WTC11 (cell line): ENCODE results near the gene CBX5. TPM values are rescaled to one million over a fixed set of nuclear protein-coding genes. Genes with fewer than 3 reads are reported as not detected.

Experiments used
- ATAC-seq: fragments of 200-7000 bp; cut with Tn5 transposase; 2 replicates; pipeline ENCODE4 v1.10.0; 2021; ENCODE audit warnings: mild to moderate bottlenecking, moderate library complexity
- CTCF ChIA-PET: fragments of 300-600 bp; sonication (Branson Sonifier 250); formaldehyde crosslinking; loops from one replicate; lab custom pipeline; 2021; ENCODE audit warnings: antibody characterized with exemption; lab: Charles Lee
- POLR2A ChIA-PET: fragments of 350-600 bp; sonication (Branson Sonifier 250); formaldehyde crosslinking; loops from one replicate; lab custom pipeline; 2021; ENCODE audit warnings: antibody characterized with exemption; lab: Charles Lee
- DNase-seq: peaks from one replicate; pipeline ENCODE4 v3.0.0; 2021; ENCODE audit warnings: low spot score
- H3K27ac Mint-ChIP-seq: 2 replicates; pipeline ENCODE4 v1.8.0; 2021; ENCODE audit warnings: mixed read lengths
- H3K27me3 Mint-ChIP-seq: 2 replicates; pipeline ENCODE4 v1.8.0; 2021; ENCODE audit warnings: low read depth, mild to moderate bottlenecking, moderate library complexity, mixed read lengths
- H3K36me3 Mint-ChIP-seq: 2 replicates; pipeline ENCODE4 v1.8.0; 2021; ENCODE audit warnings: mixed read lengths
- H3K4me1 Mint-ChIP-seq: 2 replicates; pipeline ENCODE4 v1.8.0; 2022; ENCODE audit warnings: mixed read lengths
- H3K4me3 Mint-ChIP-seq: 2 replicates; pipeline ENCODE4 v1.8.0; 2021; ENCODE audit warnings: mild to moderate bottlenecking, moderate library complexity, mixed read lengths
- H3K9me3 Mint-ChIP-seq: 2 replicates; pipeline ENCODE4 v1.8.0; 2021; ENCODE audit warnings: mixed read lengths
- AR ChIP-seq: fragments of 250-450 bp; sonication (Bioruptor Pico); IDR thresholded peaks from 2 replicates; pipeline ENCODE4 v1.9.0; 2021; ENCODE audit warnings: mild to moderate bottlenecking
- CREB1 ChIP-seq: sonication (generic); formaldehyde crosslinking; IDR thresholded peaks from 2 replicates; pipeline ENCODE4 v1.8.0; 2023; ENCODE audit warnings: mild to moderate bottlenecking, missing genetic modification reagents
- E2F4 ChIP-seq: sonication (generic); formaldehyde crosslinking; IDR thresholded peaks from 2 replicates; pipeline ENCODE4 v1.8.1; 2022; ENCODE audit warnings: low read depth, mild to moderate bottlenecking, moderate library complexity, missing genetic modification reagents, borderline replicate concordance
- ERG ChIP-seq: fragments of 250-450 bp; sonication (Bioruptor Pico); IDR thresholded peaks from 2 replicates; pipeline ENCODE4 v1.8.0; 2021; ENCODE audit warnings: mild to moderate bottlenecking
- ETV6 ChIP-seq: sonication (generic); formaldehyde crosslinking; IDR thresholded peaks from 2 replicates; pipeline ENCODE4 v1.8.1; 2022; ENCODE audit warnings: mild to moderate bottlenecking, missing genetic modification reagents
- FOXP4 ChIP-seq: sonication (generic); formaldehyde crosslinking; IDR thresholded peaks from 2 replicates; pipeline ENCODE4 v1.8.0; 2022; ENCODE audit warnings: mild to moderate bottlenecking, missing genetic modification reagents
- GABPB1 ChIP-seq: sonication (generic); formaldehyde crosslinking; IDR thresholded peaks from 2 replicates; pipeline ENCODE4 v1.8.1; 2023; ENCODE audit warnings: mild to moderate bottlenecking, missing genetic modification reagents
- JAZF1 ChIP-seq: fragments of 250-450 bp; sonication (Bioruptor Pico); IDR thresholded peaks from 2 replicates; pipeline ENCODE4 v1.9.0; 2021; ENCODE audit warnings: moderate library complexity, mild to moderate bottlenecking, inconsistent platforms
- NFATC4 ChIP-seq: fragments of 250-450 bp; sonication (Bioruptor Pico); IDR thresholded peaks from 2 replicates; pipeline ENCODE4 v1.9.0; 2021; ENCODE audit warnings: mild to moderate bottlenecking
- NR2C2 ChIP-seq: sonication (generic); formaldehyde crosslinking; IDR thresholded peaks from 2 replicates; pipeline ENCODE4 v1.8.0; 2022; ENCODE audit warnings: mild to moderate bottlenecking, missing genetic modification reagents
- PREB ChIP-seq: sonication (generic); formaldehyde crosslinking; IDR thresholded peaks from 2 replicates; pipeline ENCODE4 v1.8.1; 2022; ENCODE audit warnings: mild to moderate bottlenecking, missing genetic modification reagents, moderate library complexity, borderline replicate concordance
- RELA ChIP-seq: sonication (generic); formaldehyde crosslinking; IDR thresholded peaks from 2 replicates; pipeline ENCODE4 v1.8.1; 2022; ENCODE audit warnings: missing genetic modification reagents, mild to moderate bottlenecking, borderline replicate concordance
- STAT6 ChIP-seq: sonication (generic); formaldehyde crosslinking; conservative IDR thresholded peaks from 2 replicates; pipeline ENCODE4 v1.8.1; 2023; ENCODE audit warnings: mild to moderate bottlenecking, low read depth, missing genetic modification reagents, moderate library complexity
- ZBTB43 ChIP-seq: sonication (generic); formaldehyde crosslinking; IDR thresholded peaks from 2 replicates; pipeline ENCODE4 v1.8.1; 2023; ENCODE audit warnings: mild to moderate bottlenecking, missing genetic modification reagents
- ZNF281 ChIP-seq: sonication (generic); formaldehyde crosslinking; IDR thresholded peaks from 2 replicates; pipeline ENCODE4 v1.8.0; 2023; ENCODE audit warnings: mild to moderate bottlenecking, missing genetic modification reagents
- ZNF671 ChIP-seq: fragments of 250-450 bp; sonication (Bioruptor Pico); IDR thresholded peaks from 2 replicates; pipeline ENCODE4 v1.8.0; 2021; ENCODE audit warnings: mild to moderate bottlenecking
- total RNA-seq: library from RNA; stranded (reverse); gene quantifications from 3 replicates; pipeline ENCODE4 v1.2.3, GENCODE V29; 2021

CBX5 gene
- total RNA-seq, 1 experiment from 2014 or later, result 182 TPM

- TF ChIP-seq AR (CRISPR knock-in tag) (peak; percentile 36; the same call in 1 of the 2 replicates), RELA (CRISPR knock-in tag) (no peak), ETV6 (CRISPR knock-in tag) (peak; percentile 62; the same call in 1 of the 2 replicates), NFATC4 (no peak), NR2C2 (CRISPR knock-in tag) (no peak), JAZF1 (no peak), ZNF281 (CRISPR knock-in tag) (peak; percentile 73; the same call in 1 of the 2 replicates), PREB (no peak), ZNF671 (CRISPR knock-in tag) (no peak), GABPB1 (CRISPR knock-in tag) (no peak), CREB1 (CRISPR knock-in tag) (no peak), FOXP4 (no peak), E2F4 (CRISPR knock-in tag) (no peak)
Measured at GRCh38 chr12:54259194-54260011, 20.5 kb downstream of the CBX5 start (continued).

- H3K27me3 Mint-ChIP-seq, result no peaks in the 10 kb centered on the region
- ChIA-PET POLR2A (interaction anchor here (1.0 to 6.0 kb wide), 7 partner anchors 11 to 104 kb away, joined by 3 to 105 read pairs (median 8); partner anchors contain the start of genes CBX5, COPZ1 and HNRNPA1), CTCF (interaction anchor here (0.8 to 3.2 kb wide), 8 partner anchors 22 to 141 kb away, joined by 6 to 25 read pairs (median 10); partner anchors contain the start of genes CBX5, COPZ1 and HNRNPA1)
- ATAC-seq (no peak), DNase-seq (no peak)
- H3K9me3 Mint-ChIP-seq, result no peaks in the 10 kb centered on the region
- peaks cover 32% of the 10 kb centered on the region for H3K36me3 Mint-ChIP-seq
- H3K4me3 Mint-ChIP-seq, result peak overlapping the region; percentile 66
- H3K27ac Mint-ChIP-seq, result peak overlapping the region; percentile 99
- H3K4me1 Mint-ChIP-seq, result peaks cover 58% of the 10 kb centered on the region
- TF ChIP-seq ZNF671 (CRISPR knock-in tag), result no peak
- TF ChIP-seq ZBTB43 (CRISPR knock-in tag), result no peak
- TF ChIP-seq STAT6, result no peak
- TF ChIP-seq ERG (CRISPR knock-in tag), result no peak
Measured at GRCh38 chr12:54258201-54258681, 21.7 kb downstream of the CBX5 start.
